AG09319 (cell line): Measurements from ENCODE around the gene MAPKAPK2.

ENCODE experiments used
- DNase-seq: peaks from one replicate; pipeline ENCODE4 v3.0.0-alpha.2; 2010; ENCODE audit warnings: low read depth; ENCODE audit errors: extremely low read depth
- TF ChIP-seq, protein P1 (sequence below): IDR thresholded peaks from 2 replicates; pipeline ENCODE4 v1.5.1; 2011; ENCODE audit warnings: low read depth, mild to moderate bottlenecking, inconsistent platforms, low read length, moderate library complexity

Gene MAPKAPK2

DNA sequence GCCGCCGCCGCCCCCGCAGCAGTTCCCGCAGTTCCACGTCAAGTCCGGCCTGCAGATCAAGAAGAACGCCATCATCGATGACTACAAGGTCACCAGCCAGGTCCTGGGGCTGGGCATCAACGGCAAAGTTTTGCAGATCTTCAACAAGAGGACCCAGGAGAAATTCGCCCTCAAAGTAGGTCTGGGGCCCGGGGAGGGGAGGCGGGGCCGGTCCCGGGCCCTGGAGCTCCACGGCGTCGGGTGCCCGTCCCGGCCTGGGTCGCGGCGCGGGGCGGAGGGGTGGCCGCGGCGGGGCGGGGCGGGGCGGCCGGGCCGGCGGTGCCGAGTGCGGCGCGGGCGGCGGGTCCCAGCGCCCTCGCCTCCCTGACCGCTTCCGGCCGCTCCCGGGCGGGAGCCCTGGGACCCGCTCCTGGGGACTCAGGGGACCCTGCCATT, 646 bp downstream of the MAPKAPK2 start:
- DNase-seq, result no peak

GRCh38 chr1:206685769-206686477, 1.2 kb downstream of the MAPKAPK2 start:
- DNase-seq, result peak; percentile 50
- TF ChIP-seq, protein P1, sequence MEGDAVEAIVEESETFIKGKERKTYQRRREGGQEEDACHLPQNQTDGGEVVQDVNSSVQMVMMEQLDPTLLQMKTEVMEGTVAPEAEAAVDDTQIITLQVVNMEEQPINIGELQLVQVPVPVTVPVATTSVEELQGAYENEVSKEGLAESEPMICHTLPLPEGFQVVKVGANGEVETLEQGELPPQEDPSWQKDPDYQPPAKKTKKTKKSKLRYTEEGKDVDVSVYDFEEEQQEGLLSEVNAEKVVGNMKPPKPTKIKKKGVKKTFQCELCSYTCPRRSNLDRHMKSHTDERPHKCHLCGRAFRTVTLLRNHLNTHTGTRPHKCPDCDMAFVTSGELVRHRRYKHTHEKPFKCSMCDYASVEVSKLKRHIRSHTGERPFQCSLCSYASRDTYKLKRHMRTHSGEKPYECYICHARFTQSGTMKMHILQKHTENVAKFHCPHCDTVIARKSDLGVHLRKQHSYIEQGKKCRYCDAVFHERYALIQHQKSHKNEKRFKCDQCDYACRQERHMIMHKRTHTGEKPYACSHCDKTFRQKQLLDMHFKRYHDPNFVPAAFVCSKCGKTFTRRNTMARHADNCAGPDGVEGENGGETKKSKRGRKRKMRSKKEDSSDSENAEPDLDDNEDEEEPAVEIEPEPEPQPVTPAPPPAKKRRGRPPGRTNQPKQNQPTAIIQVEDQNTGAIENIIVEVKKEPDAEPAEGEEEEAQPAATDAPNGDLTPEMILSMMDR, result no peak

More for the DNA sequence above, 646 bp downstream of the MAPKAPK2 start:
- TF ChIP-seq, protein P1, result no peak

- TF ChIP-seq, protein P1, result no peak
- DNase-seq, result no peak
Measured at GRCh38 chr1:206686478-206687249, 2.0 kb downstream of the MAPKAPK2 start.

DNA sequence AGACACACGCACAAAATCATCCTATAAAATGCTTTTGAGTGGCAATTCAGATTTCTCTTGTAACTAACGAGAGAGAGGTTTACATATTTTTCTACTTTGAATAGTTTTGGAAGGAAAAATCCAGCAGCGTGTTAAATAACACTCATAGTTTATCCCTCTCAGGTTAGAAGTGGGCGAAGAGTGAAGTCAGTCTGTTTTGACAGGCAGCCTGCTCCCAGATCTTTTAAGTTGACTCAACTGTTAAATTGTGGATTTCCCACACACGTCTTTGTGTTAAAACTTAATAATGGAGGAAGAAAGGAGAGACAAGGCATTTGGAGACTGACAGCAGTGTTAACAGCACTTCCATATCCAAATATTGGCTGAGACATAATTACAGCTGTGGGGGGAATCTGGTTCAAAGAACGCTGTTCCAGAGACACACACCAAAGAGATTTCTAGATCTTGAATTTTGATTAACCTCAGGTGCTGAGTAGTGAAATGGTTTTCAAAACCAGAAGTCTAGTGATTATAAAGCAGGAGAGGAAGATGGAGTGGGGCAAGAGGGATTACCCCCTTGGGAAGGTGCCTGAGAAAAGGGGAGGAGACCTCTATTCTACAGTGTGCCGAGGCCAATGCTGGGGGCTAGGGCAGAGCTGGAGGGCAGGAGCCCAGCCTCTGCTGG, 2.7 kb downstream of the MAPKAPK2 start:
- TF ChIP-seq, protein P1, result no peak
- DNase-seq, result no peak

GRCh38 chr1:206687915-206688442, 3.3 kb downstream of the MAPKAPK2 start:
- TF ChIP-seq, protein P1, result no peak

GRCh38 chr1:206690516-206690915, 5.8 kb downstream of the MAPKAPK2 start:
- no peak for DNase-seq
- TF ChIP-seq, protein P1, result no peak

More at GRCh38 chr1:206687915-206688442, 3.3 kb downstream of the MAPKAPK2 start:
- no peak for DNase-seq
